ENCODE data around the gene MEIKIN. TPM values are rescaled to one million over a fixed set of nuclear protein-coding genes. Genes with fewer than 3 reads are reported as not detected.

MEIKIN gene
- total and polyA plus RNA-seq, 2 donors (not counting 1 experiment from before 2014, with no cell fraction given): not detected

DNA sequence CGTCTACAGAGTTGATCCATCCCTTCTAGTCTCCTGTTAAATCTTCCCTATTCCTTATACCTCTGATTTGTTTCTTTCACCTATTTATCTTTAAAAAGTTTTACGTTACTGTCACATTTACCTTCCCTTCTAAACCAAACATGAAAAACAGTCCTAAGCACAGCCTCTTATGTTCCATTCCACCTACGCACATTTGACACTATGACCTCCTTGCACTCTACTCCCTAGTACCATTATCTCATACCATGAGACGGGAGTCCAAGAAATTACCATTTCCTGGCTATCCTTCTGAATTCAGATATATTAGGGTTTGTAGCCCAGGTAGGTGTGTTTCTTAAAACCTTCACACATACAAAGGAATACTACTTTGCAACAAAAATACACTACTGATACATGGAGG is 173.8 kb downstream of the MEIKIN start:
- no peak for DNase-seq (ENCODE audit: low read depth in 2 of 2)
- no peak overlapping the region for H3K4me3 ChIP-seq (replicated peaks in 1 of 4; ENCODE audit: control extremely low read depth in 1 of 4, insufficient read depth in 1 of 4, low read depth in 3 of 4, low read length in 4 of 4)
- H3K36me3 ChIP-seq (ENCODE audit: control insufficient read depth, insufficient read depth, low read length): no peaks in the 10 kb centered on the region
- H3K4me1 ChIP-seq (ENCODE audit: control insufficient read depth, extremely low read depth, insufficient read depth, low read length): peaks cover 2% of the 10 kb centered on the region
- H2AFZ ChIP-seq (ENCODE audit: low read length): no peak overlapping the region
- no peak for TF ChIP-seq EZH2 (IDR thresholded peaks at IDR 0.05; ENCODE audit: low read length, missing control alignments)
- no peak overlapping the region for H3K27ac ChIP-seq (ENCODE audit: insufficient read depth, low read length)
- peaks cover 30% of the 10 kb centered on the region for H4K20me1 ChIP-seq (ENCODE audit: control insufficient read depth, extremely low read depth, insufficient read depth, low read length)
- H3K27me3 ChIP-seq (ENCODE audit: control insufficient read depth, insufficient read depth, low read length): no peaks in the 10 kb centered on the region
- H3K79me2 ChIP-seq (ENCODE audit: control insufficient read depth, insufficient read depth, low read length): peaks cover 95% of the 10 kb centered on the region
- no peak overlapping the region for H3K4me2 ChIP-seq (ENCODE audit: extremely low read depth, insufficient read depth, low read length)
- H3K9ac ChIP-seq (ENCODE audit: insufficient read depth, low read length): no peak overlapping the region
- H3K9me3 ChIP-seq (ENCODE audit: control insufficient read depth, insufficient read depth, low read depth, low read length): no peaks in the 10 kb centered on the region

DNA sequence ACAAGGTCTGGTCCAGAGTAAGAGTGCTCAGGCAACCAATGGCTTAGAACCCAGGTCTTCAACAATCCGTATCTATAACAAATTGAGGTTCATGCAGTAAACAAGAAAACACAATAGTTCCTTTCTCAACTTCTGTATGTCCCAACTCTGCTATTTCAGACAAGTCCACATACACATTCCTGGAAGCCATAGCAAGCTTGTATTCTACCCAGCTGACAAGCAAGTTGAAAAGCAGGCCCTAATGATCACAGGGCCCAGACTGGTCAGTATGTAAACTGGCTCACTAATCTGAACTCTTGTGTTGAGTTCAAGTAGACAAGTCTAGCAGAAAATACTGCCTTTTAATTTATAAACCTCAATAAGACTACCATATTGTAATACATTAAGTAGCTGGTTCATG is 175.5 kb downstream of the MEIKIN start:
- no peak overlapping the region for H3K9ac ChIP-seq (ENCODE audit: insufficient read depth, low read length)

DNA sequence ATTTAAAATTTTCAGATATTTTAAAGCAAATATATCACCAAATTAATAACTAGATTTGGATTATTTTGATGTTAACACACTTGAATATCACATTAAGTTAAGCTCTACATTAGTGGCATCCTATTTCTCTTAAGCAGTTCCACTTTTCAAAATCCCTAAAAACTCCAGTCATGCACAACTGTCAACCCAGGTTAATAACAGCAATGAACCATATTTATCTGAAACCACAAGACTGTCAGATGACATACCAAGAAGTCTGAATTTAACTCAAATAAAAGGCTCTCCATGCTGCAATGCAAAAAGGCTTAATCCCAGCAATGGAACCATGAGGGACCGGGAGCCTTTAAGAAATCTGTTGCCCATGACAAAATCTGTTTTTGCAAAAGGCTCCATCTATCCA is 176.1 kb downstream of the MEIKIN start:
- peaks cover 97% of the 10 kb centered on the region for H3K79me2 ChIP-seq (ENCODE audit: control insufficient read depth, insufficient read depth, low read length)
- H3K36me3 ChIP-seq (ENCODE audit: control insufficient read depth, insufficient read depth, low read length): no peaks in the 10 kb centered on the region
- H3K4me3 ChIP-seq (replicated peaks in 1 of 4; ENCODE audit: control extremely low read depth in 1 of 4, insufficient read depth in 1 of 4, low read depth in 3 of 4, low read length in 4 of 4): no peak overlapping the region
- no peak overlapping the region for H3K9ac ChIP-seq (ENCODE audit: insufficient read depth, low read length)
- no peaks in the 10 kb centered on the region for H3K27me3 ChIP-seq (ENCODE audit: control insufficient read depth, insufficient read depth, low read length)
- peaks cover 21% of the 10 kb centered on the region for H4K20me1 ChIP-seq (ENCODE audit: control insufficient read depth, extremely low read depth, insufficient read depth, low read length)
- no peak overlapping the region for H3K27ac ChIP-seq (ENCODE audit: insufficient read depth, low read length)
- no peak for DNase-seq (ENCODE audit: low read depth in 2 of 2)
- no peaks in the 10 kb centered on the region for H3K9me3 ChIP-seq (ENCODE audit: control insufficient read depth, insufficient read depth, low read depth, low read length)
- no peaks in the 10 kb centered on the region for H3K4me1 ChIP-seq (ENCODE audit: control insufficient read depth, extremely low read depth, insufficient read depth, low read length)
- H3K4me2 ChIP-seq (ENCODE audit: extremely low read depth, insufficient read depth, low read length): no peak overlapping the region
- TF ChIP-seq, protein P1, sequence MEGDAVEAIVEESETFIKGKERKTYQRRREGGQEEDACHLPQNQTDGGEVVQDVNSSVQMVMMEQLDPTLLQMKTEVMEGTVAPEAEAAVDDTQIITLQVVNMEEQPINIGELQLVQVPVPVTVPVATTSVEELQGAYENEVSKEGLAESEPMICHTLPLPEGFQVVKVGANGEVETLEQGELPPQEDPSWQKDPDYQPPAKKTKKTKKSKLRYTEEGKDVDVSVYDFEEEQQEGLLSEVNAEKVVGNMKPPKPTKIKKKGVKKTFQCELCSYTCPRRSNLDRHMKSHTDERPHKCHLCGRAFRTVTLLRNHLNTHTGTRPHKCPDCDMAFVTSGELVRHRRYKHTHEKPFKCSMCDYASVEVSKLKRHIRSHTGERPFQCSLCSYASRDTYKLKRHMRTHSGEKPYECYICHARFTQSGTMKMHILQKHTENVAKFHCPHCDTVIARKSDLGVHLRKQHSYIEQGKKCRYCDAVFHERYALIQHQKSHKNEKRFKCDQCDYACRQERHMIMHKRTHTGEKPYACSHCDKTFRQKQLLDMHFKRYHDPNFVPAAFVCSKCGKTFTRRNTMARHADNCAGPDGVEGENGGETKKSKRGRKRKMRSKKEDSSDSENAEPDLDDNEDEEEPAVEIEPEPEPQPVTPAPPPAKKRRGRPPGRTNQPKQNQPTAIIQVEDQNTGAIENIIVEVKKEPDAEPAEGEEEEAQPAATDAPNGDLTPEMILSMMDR (conservative IDR thresholded peaks at IDR 0.05 in 1 of 2, IDR thresholded peaks at IDR 0.05 in 1 of 2; ENCODE audit: low read depth in 1 of 2, low read length in 2 of 2): no peak
- no peak for TF ChIP-seq EZH2 (IDR thresholded peaks at IDR 0.05; ENCODE audit: low read length, missing control alignments)
- no peak overlapping the region for H2AFZ ChIP-seq (ENCODE audit: low read length)

More for the DNA sequence above, 175.5 kb downstream of the MEIKIN start:
- peaks cover 96% of the 10 kb centered on the region for H3K79me2 ChIP-seq (ENCODE audit: control insufficient read depth, insufficient read depth, low read length)
- H3K36me3 ChIP-seq (ENCODE audit: control insufficient read depth, insufficient read depth, low read length): no peaks in the 10 kb centered on the region
- H3K4me2 ChIP-seq (ENCODE audit: extremely low read depth, insufficient read depth, low read length): no peak overlapping the region
- DNase-seq (ENCODE audit: low read depth in 2 of 2): peak in 1 of 2 donors; percentile 40
- H3K27me3 ChIP-seq (ENCODE audit: control insufficient read depth, insufficient read depth, low read length): no peaks in the 10 kb centered on the region
- H3K9me3 ChIP-seq (ENCODE audit: control insufficient read depth, insufficient read depth, low read depth, low read length): no peaks in the 10 kb centered on the region
- H2AFZ ChIP-seq (ENCODE audit: low read length): no peak overlapping the region
- TF ChIP-seq, protein P1 (conservative IDR thresholded peaks at IDR 0.05 in 1 of 2, IDR thresholded peaks at IDR 0.05 in 1 of 2; ENCODE audit: low read depth in 1 of 2, low read length in 2 of 2): no peak
- no peak for TF ChIP-seq EZH2 (IDR thresholded peaks at IDR 0.05; ENCODE audit: low read length, missing control alignments)
- H3K4me1 ChIP-seq (ENCODE audit: control insufficient read depth, extremely low read depth, insufficient read depth, low read length): no peaks in the 10 kb centered on the region
- peaks cover 22% of the 10 kb centered on the region for H4K20me1 ChIP-seq (ENCODE audit: control insufficient read depth, extremely low read depth, insufficient read depth, low read length)
- H3K27ac ChIP-seq (ENCODE audit: insufficient read depth, low read length): no peak overlapping the region
- H3K4me3 ChIP-seq (replicated peaks in 1 of 4; ENCODE audit: control extremely low read depth in 1 of 4, insufficient read depth in 1 of 4, low read depth in 3 of 4, low read length in 4 of 4): no peak overlapping the region

Data from fibroblast of lung (primary cell).